Progenitor cell of endocrine pancreas (in vitro differentiated cells): ENCODE results near the gene PTPRK. TPM values are rescaled to one million over a fixed set of nuclear protein-coding genes. Genes with fewer than 3 reads are reported as not detected.

Source experiments
- DNase-seq: peaks from one replicate; pipeline ENCODE4 v3.0.0; 2021; ENCODE audit warnings: low spot score; ENCODE audit not compliant: unreplicated experiment
- H3K27ac Mint-ChIP-seq: 2 replicates; pipeline ENCODE4 v1.8.0; 2021; ENCODE audit warnings: mild to moderate bottlenecking, moderate library complexity, mixed read lengths
- H3K27me3 Mint-ChIP-seq: 2 replicates; pipeline ENCODE4 v1.8.0; 2021; ENCODE audit warnings: mixed read lengths
- H3K36me3 Mint-ChIP-seq: 2 replicates; pipeline ENCODE4 v1.8.0; 2022; ENCODE audit warnings: mixed read lengths; ENCODE audit not compliant: insufficient read depth
- H3K4me1 Mint-ChIP-seq: 2 replicates; pipeline ENCODE4 v1.8.0; 2021; ENCODE audit warnings: low read depth, mixed read lengths
- H3K4me3 Mint-ChIP-seq: 2 replicates; pipeline ENCODE4 v1.8.0; 2021; ENCODE audit warnings: low read depth, mild to moderate bottlenecking, moderate library complexity, mixed read lengths
- H3K9me3 Mint-ChIP-seq: 2 replicates; pipeline ENCODE4 v1.8.0; 2021; ENCODE audit warnings: low read depth, mixed read lengths
- total RNA-seq: library from RNA; stranded (reverse); gene quantifications from 2 replicates; pipeline ENCODE4 v1.2.1, GENCODE V29; 2021
- TF ChIP-seq, protein P1 (sequence below): fragments of 200-600 bp; sonication (generic); IDR thresholded peaks from one replicate; pipeline ENCODE4 v1.5.0; 2021; ENCODE audit warnings: antibody characterized with exemption, mild to moderate bottlenecking; ENCODE audit not compliant: unreplicated experiment

The PTPRK gene
- total RNA-seq, 1 donor from 2014 or later = 86.2 TPM

DNA sequence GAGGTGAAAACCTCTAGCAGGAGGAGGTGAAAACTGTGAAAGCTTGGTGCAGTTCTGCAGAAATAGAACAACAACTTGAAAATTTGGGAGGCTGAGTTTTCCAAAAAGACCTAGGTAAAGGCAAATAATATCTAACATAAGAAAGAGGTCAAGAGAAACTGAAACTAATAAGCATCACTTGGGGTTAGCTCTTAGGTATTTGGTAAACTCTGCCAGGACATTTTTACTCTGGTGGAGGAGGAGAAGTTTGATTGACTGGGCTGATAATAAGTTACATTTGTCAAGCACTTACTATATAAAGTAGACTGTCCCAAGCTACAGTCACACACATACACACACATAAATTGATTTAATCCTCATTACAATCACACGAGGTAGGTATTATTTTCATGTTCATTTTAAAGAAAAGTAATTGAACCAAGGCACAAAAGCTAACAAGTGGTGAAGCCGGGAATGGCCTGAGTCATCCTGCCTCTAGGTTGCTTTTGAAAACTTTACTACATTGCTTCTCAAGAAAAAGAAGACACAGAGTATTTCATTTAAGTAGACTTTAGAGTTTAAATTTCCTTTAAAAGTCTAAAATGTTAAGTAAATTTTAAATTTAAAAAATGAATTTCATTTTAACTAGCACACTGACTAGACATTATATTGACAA is 275.5 kb downstream of the PTPRK start:
- no peak for DNase-seq
- H3K27ac Mint-ChIP-seq = no peak overlapping the region
- peaks cover 6% of the 10 kb centered on the region for H3K36me3 Mint-ChIP-seq
- H3K4me3 Mint-ChIP-seq = no peak overlapping the region
- TF ChIP-seq, protein P1, sequence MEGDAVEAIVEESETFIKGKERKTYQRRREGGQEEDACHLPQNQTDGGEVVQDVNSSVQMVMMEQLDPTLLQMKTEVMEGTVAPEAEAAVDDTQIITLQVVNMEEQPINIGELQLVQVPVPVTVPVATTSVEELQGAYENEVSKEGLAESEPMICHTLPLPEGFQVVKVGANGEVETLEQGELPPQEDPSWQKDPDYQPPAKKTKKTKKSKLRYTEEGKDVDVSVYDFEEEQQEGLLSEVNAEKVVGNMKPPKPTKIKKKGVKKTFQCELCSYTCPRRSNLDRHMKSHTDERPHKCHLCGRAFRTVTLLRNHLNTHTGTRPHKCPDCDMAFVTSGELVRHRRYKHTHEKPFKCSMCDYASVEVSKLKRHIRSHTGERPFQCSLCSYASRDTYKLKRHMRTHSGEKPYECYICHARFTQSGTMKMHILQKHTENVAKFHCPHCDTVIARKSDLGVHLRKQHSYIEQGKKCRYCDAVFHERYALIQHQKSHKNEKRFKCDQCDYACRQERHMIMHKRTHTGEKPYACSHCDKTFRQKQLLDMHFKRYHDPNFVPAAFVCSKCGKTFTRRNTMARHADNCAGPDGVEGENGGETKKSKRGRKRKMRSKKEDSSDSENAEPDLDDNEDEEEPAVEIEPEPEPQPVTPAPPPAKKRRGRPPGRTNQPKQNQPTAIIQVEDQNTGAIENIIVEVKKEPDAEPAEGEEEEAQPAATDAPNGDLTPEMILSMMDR = no peak
- peaks cover 9% of the 10 kb centered on the region for H3K4me1 Mint-ChIP-seq
- H3K9me3 Mint-ChIP-seq = no peaks in the 10 kb centered on the region
- no peaks in the 10 kb centered on the region for H3K27me3 Mint-ChIP-seq

DNA sequence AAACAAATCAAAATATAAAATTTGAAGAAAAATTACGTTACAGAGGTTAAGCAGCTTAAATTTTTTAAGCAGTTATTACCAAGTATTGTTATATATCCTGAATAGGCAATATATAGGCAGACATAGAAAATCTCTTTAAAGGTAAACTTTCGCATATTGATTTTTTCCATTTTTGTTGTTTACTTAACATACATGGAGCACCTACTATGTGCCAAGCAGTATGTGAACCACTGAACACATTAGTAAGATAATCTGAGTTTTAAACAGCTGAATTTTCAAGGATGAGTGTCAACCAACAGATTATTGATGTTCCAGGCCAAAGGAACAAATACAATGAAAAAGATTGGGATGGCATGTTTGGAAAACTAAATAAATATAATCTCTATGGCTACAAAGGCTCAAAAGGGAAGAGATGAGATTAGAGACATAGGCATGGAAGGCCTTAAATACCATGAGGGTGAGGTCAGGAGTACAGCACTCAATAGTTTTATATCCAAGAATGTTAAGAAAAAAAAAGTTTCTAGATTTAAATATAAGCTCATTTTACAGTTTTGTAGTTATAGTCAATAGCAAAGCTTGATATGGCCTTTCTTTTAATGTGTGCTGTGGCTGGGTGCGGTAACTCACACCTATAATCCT is 277.5 kb downstream of the PTPRK start:
- TF ChIP-seq, protein P1 = no peak
- peaks cover 9% of the 10 kb centered on the region for H3K4me1 Mint-ChIP-seq
- H3K9me3 Mint-ChIP-seq = no peaks in the 10 kb centered on the region
- no peaks in the 10 kb centered on the region for H3K27me3 Mint-ChIP-seq
- DNase-seq = no peak
- peaks cover 4% of the 10 kb centered on the region for H3K36me3 Mint-ChIP-seq
- H3K27ac Mint-ChIP-seq = no peak overlapping the region
- H3K4me3 Mint-ChIP-seq = no peak overlapping the region

DNA sequence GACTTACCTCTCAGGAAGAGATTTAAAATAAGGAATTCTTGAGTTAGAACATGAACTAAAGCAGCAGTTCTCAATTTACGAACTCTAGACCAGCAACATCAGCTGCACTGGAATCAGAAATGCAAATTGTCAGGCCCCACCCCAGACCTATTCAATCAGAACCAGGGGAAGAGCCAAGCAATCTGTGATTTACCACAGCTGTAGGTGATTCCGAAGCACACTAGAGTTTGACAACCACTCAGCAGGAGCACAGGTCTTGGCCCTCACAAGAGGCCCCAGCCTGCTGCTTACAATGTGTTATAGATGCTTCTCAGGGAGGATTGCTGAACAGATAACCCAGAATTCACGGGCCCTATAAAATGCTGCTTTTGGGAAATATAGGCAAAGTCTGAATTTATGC is 279.2 kb downstream of the PTPRK start:
- Mint-ChIP-seq H3K27ac (peak overlapping the region; percentile 15), H3K27me3 (no peaks in the 10 kb centered on the region), H3K4me1 (peaks cover 3% of the 10 kb centered on the region), H3K36me3 (peaks cover 6% of the 10 kb centered on the region), H3K4me3 (no peak overlapping the region), H3K9me3 (no peaks in the 10 kb centered on the region)
- TF ChIP-seq, protein P1 = no peak
- DNase-seq = no peak

- Mint-ChIP-seq H3K9me3 (no peaks in the 10 kb centered on the region), H3K36me3 (peaks cover 8% of the 10 kb centered on the region), H3K4me3 (no peak overlapping the region), H3K27me3 (no peaks in the 10 kb centered on the region), H3K4me1 (peaks cover 3% of the 10 kb centered on the region), H3K27ac (no peak overlapping the region)
- TF ChIP-seq, protein P1 = no peak
- DNase-seq = no peak
Measured at GRCh38 chr6:128240024-128240428, 280.4 kb downstream of the PTPRK start.

DNA sequence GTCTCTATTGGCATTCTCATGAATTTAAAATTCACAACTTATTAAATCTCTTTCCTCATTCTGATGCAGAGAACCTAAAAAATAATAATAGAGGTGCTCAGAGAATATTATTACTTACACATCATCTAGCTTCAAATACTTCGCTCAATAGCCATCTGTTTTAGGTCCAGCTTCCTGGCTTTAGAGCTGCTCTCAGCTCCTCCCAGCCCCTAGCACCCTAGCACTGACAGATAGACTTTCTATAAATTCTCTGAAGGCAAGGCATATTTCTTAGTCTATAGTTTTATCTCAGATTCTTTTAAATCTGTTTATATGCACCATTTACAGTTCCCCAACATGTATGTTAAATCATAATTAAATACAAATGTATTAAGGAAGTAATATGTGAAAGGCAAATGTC is 281.3 kb downstream of the PTPRK start:
- DNase-seq = no peak
- Mint-ChIP-seq H3K4me1 (peaks cover 5% of the 10 kb centered on the region), H3K27ac (no peak overlapping the region), H3K9me3 (no peaks in the 10 kb centered on the region), H3K4me3 (no peak overlapping the region), H3K27me3 (no peaks in the 10 kb centered on the region), H3K36me3 (peaks cover 8% of the 10 kb centered on the region)
- TF ChIP-seq, protein P1 = no peak
